Aorta (tissue), 5 donors: ENCODE results near the gene INPP4B. TPM values are rescaled to one million over a fixed set of nuclear protein-coding genes. Genes with fewer than 3 reads are reported as not detected.

Source experiments
- ATAC-seq: fragments of 200-7000 bp; cut with Tn5 transposase; one replicate; pipeline ENCODE4 v1.9.1; 2022; ENCODE audit warnings: moderate library complexity; ENCODE audit not compliant: low FRiP score
- DNase-seq, 2 donors: peaks; one replicate each; pipeline ENCODE4 v3.0.0-alpha.2; 2020
- H3K27ac ChIP-seq, 2 donors: one replicate each; pipeline ENCODE4 v1.5.1; 2013; ENCODE audit warnings: low read length in 2 of 2, mild to moderate bottlenecking in 2 of 2, moderate library complexity in 2 of 2, control low read depth in 1 of 2, inconsistent platforms in 1 of 2, low read depth in 1 of 2
- H3K27me3 ChIP-seq, 2 donors: one replicate each; pipeline ENCODE4 v1.6.1; 2013; ENCODE audit warnings: control low read depth in 1 of 2, low read length in 1 of 2, mild to moderate bottlenecking in 1 of 2, moderate library complexity in 1 of 2; ENCODE audit not compliant: insufficient read depth in 2 of 2, control insufficient read depth in 1 of 2
- H3K36me3 ChIP-seq, 2 donors: one replicate each; pipeline ENCODE4 v1.6.1; 2013; ENCODE audit warnings: control low read depth in 1 of 2, low read length in 1 of 2, mild to moderate bottlenecking in 1 of 2; ENCODE audit not compliant: insufficient read depth in 2 of 2, control insufficient read depth in 1 of 2
- H3K4me1 ChIP-seq, 2 donors: one replicate each; pipeline ENCODE4 v1.6.1; 2013; ENCODE audit warnings: low read length in 2 of 2, control low read depth in 1 of 2, mild to moderate bottlenecking in 1 of 2, moderate library complexity in 1 of 2; ENCODE audit not compliant: insufficient read depth in 2 of 2, control insufficient read depth in 1 of 2
- H3K4me3 ChIP-seq, 2 donors: one replicate each; pipeline ENCODE4 v1.5.1; 2013; ENCODE audit warnings: low read length in 2 of 2, control low read depth in 1 of 2, mild to moderate bottlenecking in 1 of 2
- H3K9me3 ChIP-seq: one replicate; pipeline ENCODE4 v1.6.1; 2013; ENCODE audit warnings: mild to moderate bottlenecking, low read length; ENCODE audit not compliant: control insufficient read depth
- WGBS, 2 donors: extraction: QIAGEN DNeasy Blood & Tissue Kit; methylation state at CpG; one replicate each; pipeline ENCODE4 v1.1.7; 2013; 5-methylcytosine and 5-hydroxymethylcytosine counted together
- intact Hi-C, 2 donors: fragments of 100-400 bp; cut with DNase I; formaldehyde crosslinking; loops; one replicate each; pipeline versions ENCODE4 v1.14.2 to v1.15.0; 2022
- polyA plus RNA-seq, 2 donors: library from polyadenylated mRNA; stranded (reverse); fragments of 200-250 nt; gene quantifications; one replicate each; pipeline ENCODE4 v1.2.3, GENCODE V29; 2013
- total RNA-seq, 2 donors: library from RNA; stranded (reverse); fragmentation: NEBNext Ultra II Directional; extraction: Animal tissue kit (Norgen Biotek cat#: 25700); gene quantifications; one replicate each; pipeline ENCODE4 v1.2.1, GENCODE V29; 2021
- donor health status: healthy with polysubstance abuse.
- donor health status: Bipolar disorder and iron deficiency.
- donor health status: DM: no; HTN: no; CAD: no.
- donor health status: DM: no; HTN: no; CAD: no.
- donor health status: DM: yes; HTN: yes; CAD: no.

The INPP4B gene
- total and polyA plus RNA-seq, 4 donors: 3.3 to 36.8 (median 20.7) TPM

DNA sequence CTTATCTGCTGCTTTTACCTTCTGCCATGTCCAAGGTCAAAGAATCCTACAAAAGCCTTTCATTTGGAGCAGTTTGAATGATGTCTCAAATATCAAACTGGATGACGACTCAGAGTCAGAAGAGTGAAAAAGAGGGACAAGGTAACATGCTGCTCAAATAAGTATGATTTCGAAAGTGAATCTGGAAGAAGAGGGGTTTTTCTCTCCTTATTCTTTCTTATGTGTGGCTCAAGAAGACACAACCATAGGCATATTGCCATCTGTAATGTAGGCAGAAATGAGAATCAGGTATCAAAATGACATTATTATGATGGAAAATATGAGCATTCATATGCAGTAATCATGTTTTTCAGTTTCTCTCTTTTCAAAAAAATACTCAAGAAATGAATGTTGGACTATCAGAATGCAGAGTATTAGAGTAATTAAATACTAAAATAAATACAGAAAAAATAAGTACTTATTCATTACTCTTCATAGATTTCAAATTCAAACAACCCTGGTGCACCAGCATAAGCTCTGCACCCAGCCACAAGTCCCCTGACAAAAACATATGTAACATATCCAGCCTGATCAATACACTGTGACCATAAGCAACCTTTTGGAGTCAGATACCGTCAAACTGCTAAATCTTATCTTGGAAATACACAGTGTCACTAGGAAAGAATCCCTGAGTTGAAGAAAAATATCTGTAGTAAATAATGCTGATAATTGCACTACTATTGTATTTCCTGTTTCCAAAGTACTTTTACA lies 468.6 kb downstream of the INPP4B start:
- ATAC-seq (no peak), DNase-seq (no peak)
- intact Hi-C loops: loop anchor here in 1 of 2 donors (10.0 kb wide), 1 partner anchor 437 kb away; no protein-coding TSS in a partner anchor
- 73 to 83% methylated on average over 3 of the region's 3 CpGs for WGBS, 2 donors
- Histone ChIP-seq H3K36me3 (no peaks in the 10 kb centered on the region), H3K27ac (no peak overlapping the region), H3K4me1 (peaks cover 4 to 5% of the 10 kb centered on the region in 2 donors), H3K27me3 (no peaks in the 10 kb centered on the region), H3K4me3 (no peak overlapping the region), H3K9me3 (no peaks in the 10 kb centered on the region)

- intact Hi-C loops: loop anchor here in 1 of 2 donors (10.0 kb wide), 1 partner anchor 439 kb away; no protein-coding TSS in a partner anchor
- WGBS, 2 donors: 96 to 97% methylated on average over 1 of the region's 1 CpG
- no peak for ATAC-seq
- Histone ChIP-seq H3K27me3 (no peaks in the 10 kb centered on the region), H3K27ac (no peak overlapping the region), H3K4me1 (peaks cover 6 to 7% of the 10 kb centered on the region in 2 donors), H3K9me3 (no peaks in the 10 kb centered on the region), H3K4me3 (no peak overlapping the region), H3K36me3 (no peaks in the 10 kb centered on the region)
- no peak for DNase-seq
Measured at GRCh38 chr4:142376204-142376603, 469.9 kb downstream of the INPP4B start.

DNA sequence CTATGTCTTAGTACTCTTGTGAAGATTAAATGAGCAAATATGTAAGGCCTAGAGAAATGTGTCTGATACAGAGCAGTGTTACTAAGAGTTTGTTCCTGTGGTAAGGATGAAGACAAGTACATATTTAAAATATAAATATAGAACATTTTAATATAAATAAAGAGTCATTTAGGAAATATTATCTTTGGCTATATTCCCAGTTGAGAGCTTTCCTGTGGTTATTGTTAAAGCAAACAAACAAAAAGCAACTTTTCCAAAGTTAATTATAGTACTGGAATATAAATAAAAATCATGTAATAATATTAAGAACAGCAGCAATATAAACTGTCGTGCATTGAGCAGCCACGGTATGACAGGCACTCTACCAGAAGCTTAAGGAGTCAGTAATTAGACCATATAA lies 472.5 kb downstream of the INPP4B start:
- intact Hi-C loops: loop anchor here in 1 of 2 donors (10.0 kb wide), 1 partner anchor 441 kb away; no protein-coding TSS in a partner anchor
- no peak overlapping the region for H3K27ac ChIP-seq
- DNase-seq (no peak), ATAC-seq (no peak)
- no peaks in the 10 kb centered on the region for H3K9me3 ChIP-seq
- H3K36me3 ChIP-seq: no peaks in the 10 kb centered on the region
- 0 to 5% methylated on average over 2 of the region's 2 CpGs for WGBS, 2 donors
- no peak overlapping the region for H3K4me3 ChIP-seq
- no peaks in the 10 kb centered on the region for H3K27me3 ChIP-seq
- H3K4me1 ChIP-seq: peaks cover 4 to 5% of the 10 kb centered on the region in 2 donors

- peak overlapping the region; percentile 76 to 78 for H3K27ac ChIP-seq
- no peak for DNase-seq
Measured at GRCh38 chr4:142372530-142373260, 473.4 kb downstream of the INPP4B start.

GRCh38 chr4:142369141-142369540 lies 477.0 kb downstream of the INPP4B start:
- intact Hi-C loops: no loop called here
- H3K27me3 ChIP-seq: no peaks in the 10 kb centered on the region
- peaks cover 3 to 5% of the 10 kb centered on the region in 2 donors for H3K4me1 ChIP-seq
- ATAC-seq (no peak), DNase-seq (no peak)
- no peak overlapping the region for H3K27ac ChIP-seq
- no peaks in the 10 kb centered on the region for H3K36me3 ChIP-seq
- H3K9me3 ChIP-seq: no peaks in the 10 kb centered on the region
- WGBS, 2 donors: 93 to 98% methylated on average over 3 of the region's 3 CpGs
- H3K4me3 ChIP-seq: no peak overlapping the region

More at GRCh38 chr4:142372530-142373260, 473.4 kb downstream of the INPP4B start:
- no peaks in the 10 kb centered on the region for H3K27me3 ChIP-seq
- no peak overlapping the region for H3K4me3 ChIP-seq
- ATAC-seq: no peak
- H3K4me1 ChIP-seq: peaks cover 3 to 5% of the 10 kb centered on the region in 2 donors
- 76 to 87% methylated on average over 2 of the region's 2 CpGs for WGBS, 2 donors
- H3K36me3 ChIP-seq: no peaks in the 10 kb centered on the region
- intact Hi-C loops: loop anchor here in 1 of 2 donors (10.0 kb wide), 1 partner anchor 442 kb away; no protein-coding TSS in a partner anchor
- H3K9me3 ChIP-seq: no peaks in the 10 kb centered on the region

DNA sequence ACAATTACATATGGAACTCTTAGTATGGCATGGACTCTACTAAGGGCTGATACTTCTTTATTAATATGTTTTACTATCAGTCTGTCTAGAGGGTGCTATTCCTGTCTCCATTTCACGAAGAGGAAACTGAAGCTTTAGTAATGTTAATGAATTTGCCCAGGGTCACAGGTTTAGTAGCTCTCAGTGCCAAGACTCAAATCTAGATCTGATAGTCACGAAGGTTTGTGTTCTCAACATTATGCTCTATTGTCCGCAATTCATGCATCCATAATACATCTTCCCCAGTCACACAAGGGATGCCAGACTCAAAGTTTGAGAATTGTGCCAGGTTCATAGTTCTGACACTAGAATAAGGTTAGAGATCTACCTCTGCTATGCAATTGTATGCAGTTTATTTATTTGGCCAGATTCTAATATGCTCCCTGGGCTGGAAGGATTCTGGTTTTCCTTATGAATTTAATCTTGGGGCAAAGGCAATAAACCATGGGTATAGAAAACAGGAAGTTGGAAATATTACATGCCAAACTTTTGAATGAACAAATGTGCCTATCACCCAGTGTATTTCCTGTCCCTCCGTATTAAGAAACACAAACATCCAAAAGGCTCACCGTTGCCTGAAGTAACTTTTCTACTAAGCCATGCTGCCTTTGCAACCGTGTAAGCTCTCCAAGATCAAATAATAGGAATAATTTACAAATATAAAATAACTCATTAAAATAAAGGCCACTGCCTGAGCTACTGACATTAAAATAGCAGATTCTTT lies 478.5 kb downstream of the INPP4B start:
- Histone ChIP-seq H3K27ac (peak overlapping the region in 1 of 2 donors; percentile 49), H3K4me1 (peaks cover 2% of the 10 kb centered on the region in 2 donors), H3K4me3 (no peak overlapping the region), H3K9me3 (no peaks in the 10 kb centered on the region), H3K36me3 (no peaks in the 10 kb centered on the region), H3K27me3 (no peaks in the 10 kb centered on the region)
- DNase-seq (no peak), ATAC-seq (peak; percentile 44)
- 24 to 27% methylated on average over 6 of the region's 6 CpGs for WGBS, 2 donors
- intact Hi-C loops: no loop called here

- DNase-seq (no peak), ATAC-seq (no peak)
- H3K27ac ChIP-seq: no peak overlapping the region
- intact Hi-C loops: no loop called here
- no peaks in the 10 kb centered on the region for H3K36me3 ChIP-seq
- H3K4me3 ChIP-seq: no peak overlapping the region
- no peaks in the 10 kb centered on the region for H3K9me3 ChIP-seq
- no peaks in the 10 kb centered on the region for H3K4me1 ChIP-seq
- no peaks in the 10 kb centered on the region for H3K27me3 ChIP-seq
Measured at GRCh38 chr4:142366769-142367181, 479.3 kb downstream of the INPP4B start.

- Histone ChIP-seq H3K9me3 (no peaks in the 10 kb centered on the region), H3K36me3 (no peaks in the 10 kb centered on the region), H3K4me1 (no peaks in the 10 kb centered on the region), H3K27me3 (no peaks in the 10 kb centered on the region), H3K27ac (no peak overlapping the region), H3K4me3 (no peak overlapping the region)
- intact Hi-C loops: no loop called here
- DNase-seq (no peak), ATAC-seq (no peak)
- 48 to 68% methylated on average over 1 of the region's 1 CpG for WGBS, 2 donors
Measured at GRCh38 chr4:142365391-142365790, 480.7 kb downstream of the INPP4B start.
